ENCODE results near the gene RNU1-3.
"Not testable (repeated sequence)": the region's sequence is repeated elsewhere in the genome, so short reads cannot be mapped to it uniquely, and the experiment has no call there.

The RNU1-3 gene

GRCh38 chr1:16666502-16667413 is at the start of gene RNU1-3:
RNU1-3 (minus strand) TSS chr1:16666948.
- in situ Hi-C loops (cut with MboI; ENCODE audit: low sequenced_read_pairs), result not testable (repeated sequence)

DNA sequence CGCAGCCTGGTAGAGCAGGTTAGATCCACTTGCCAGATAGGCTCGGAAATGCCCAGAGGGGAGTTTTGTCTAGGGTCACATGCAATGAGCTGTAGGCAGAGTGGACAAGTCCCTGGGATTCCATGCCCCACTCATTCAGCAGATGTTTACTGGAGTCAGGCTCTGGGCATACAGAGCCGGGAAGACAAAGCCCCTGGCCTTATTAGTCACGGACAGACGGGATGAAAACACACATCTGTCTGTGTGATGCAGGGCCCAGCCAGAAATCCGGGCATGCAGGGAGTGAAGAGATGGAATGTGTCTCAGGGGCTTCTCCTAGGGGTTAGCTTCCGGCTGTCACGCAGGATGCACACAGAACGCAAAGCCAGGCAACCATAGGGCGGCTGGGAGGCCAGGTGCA is 46.7 kb upstream of the RNU1-3 start:
- in situ Hi-C loops (cut with MboI; ENCODE audit: low sequenced_read_pairs), result not testable (repeated sequence)

DNA sequence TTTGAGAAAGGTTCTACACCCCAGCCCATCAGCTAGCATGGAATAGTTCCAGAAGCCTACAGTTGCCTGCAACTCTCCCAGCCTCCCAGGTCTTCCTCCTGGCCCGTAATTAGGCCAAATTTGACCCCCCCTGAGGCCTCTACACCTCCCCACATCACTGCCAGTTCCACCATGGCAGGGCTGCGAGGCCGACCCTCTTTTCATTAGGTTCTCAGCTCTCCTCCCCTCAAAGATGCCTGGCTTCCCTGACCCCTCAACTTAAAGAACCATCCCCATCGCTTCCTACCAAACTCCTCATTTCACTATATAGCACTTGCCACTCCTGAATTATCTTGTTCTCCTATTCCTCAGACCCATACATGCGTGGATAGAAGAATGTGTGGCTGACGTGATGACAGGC is 46.2 kb upstream of the RNU1-3 start:
- in situ Hi-C loops (cut with MboI; ENCODE audit: low sequenced_read_pairs), result not testable (repeated sequence)

- in situ Hi-C loops (cut with MboI; ENCODE audit: low sequenced_read_pairs), result not testable (repeated sequence)
Measured at GRCh38 chr1:16712582-16712981, 45.8 kb upstream of the RNU1-3 start.

DNA sequence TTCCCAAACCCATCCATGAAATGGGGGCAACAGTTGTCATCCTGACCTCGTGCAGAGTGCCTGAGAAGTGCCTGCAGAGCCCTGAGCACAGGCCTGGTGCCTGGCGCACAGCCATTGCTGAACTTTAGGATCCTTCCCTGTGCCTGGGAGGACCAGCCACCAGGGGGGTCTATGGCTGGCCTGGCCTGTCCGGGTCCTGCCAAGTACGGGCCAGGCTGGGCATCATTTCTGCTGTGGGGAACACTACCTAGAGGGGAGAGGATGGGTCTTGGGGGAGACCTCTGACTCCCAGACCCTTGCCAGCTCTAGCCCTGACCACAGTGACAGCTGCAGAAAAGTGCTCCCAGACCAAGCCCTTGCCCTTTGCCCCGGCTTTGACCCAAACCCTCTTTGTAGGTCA is 45.4 kb upstream of the RNU1-3 start:
- in situ Hi-C loops (cut with MboI; ENCODE audit: low sequenced_read_pairs), result not testable (repeated sequence)

DNA sequence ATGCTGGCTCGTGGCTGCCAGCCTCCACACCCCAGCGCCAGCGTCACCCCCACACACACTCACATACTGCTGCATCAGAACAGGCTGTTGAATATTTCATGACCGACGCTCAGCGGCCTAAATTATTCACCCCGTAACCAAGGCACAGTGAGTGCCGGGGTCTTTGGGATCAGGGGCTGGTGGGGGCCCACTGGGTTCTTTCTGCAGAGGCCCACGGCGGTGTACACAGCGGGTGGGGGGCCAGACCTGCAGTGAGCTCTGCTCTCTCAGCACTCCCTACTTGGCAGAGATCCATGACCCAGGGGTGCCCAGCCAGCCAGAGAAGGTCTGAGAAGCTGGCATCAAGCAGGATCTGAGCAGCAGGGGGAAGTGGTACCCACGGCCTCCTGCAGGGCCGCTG is 43.9 kb upstream of the RNU1-3 start:
- in situ Hi-C loops (cut with MboI; ENCODE audit: low sequenced_read_pairs), result not testable (repeated sequence)

GRCh38 chr1:16709659-16710087 is 42.9 kb upstream of the RNU1-3 start:
- in situ Hi-C loops (cut with MboI; ENCODE audit: low sequenced_read_pairs), result not testable (repeated sequence)

DNA sequence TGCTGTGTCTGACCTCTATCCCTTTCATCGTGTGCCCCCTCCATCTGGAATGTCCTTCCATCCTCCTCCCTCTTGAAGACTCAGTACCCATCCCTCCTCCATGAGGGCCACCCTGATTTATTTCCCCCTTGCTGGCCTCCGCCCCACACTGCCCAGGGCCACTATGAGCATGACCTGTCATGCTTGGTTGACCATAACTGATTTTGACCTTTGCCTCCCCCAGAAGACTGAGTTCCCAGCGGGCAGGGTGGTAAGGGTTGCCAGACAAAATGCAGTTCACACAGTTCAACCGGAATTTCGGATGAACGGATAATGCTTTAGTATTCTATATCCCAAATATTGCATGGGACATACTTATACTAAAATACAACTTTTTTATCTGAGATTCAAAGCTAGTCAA is 42.0 kb upstream of the RNU1-3 start:
- in situ Hi-C loops (cut with MboI; ENCODE audit: low sequenced_read_pairs), result not testable (repeated sequence)

DNA sequence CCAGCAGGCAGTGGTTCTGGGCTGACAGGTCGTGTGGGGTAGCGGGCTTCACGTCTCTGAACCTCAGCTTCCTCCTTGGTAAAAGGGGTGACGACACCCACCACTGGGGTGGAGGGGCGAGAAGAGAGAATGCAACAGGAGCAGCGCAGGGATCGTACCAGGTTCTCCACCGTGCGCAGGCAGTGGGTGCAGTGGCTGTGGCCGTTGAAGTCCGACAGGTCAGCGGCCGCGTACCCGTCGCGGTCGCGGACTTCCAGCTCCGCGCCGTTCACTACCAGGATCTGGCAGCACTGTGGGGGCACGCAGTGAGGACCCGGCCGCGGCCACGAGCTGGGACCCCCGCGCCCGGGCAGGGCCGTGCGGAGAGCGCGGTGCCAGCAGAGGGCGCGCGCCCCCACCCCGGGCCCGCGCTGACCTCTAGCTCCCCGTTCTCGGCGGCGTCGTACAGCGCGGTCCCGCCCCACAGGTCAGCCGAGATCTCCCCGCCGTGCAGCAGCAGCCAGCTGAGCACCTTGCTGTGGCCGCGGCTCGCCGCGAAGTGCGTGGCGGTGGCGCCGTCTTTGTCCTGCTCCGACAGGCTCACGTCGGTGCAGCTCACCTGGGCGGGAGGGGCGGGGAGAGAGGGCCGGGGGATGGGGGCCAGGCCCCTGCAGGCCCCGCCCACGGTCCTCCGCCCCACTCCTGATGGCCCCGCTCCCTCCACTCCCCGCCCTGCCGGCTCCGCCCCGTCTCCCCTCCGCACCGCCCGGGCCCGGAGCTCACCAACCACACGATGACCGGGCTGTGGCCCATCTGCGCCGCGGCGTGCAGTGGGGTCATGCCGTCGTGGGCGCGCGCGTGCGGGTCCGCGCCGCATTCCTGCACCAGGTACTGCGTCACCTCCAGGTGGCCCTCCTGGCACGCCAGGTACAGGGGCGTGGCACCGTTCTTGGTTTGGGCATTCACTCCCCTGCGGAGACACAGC is 40.7 kb upstream of the RNU1-3 start:
- in situ Hi-C loops (cut with MboI; ENCODE audit: low sequenced_read_pairs), result not testable (repeated sequence)

DNA sequence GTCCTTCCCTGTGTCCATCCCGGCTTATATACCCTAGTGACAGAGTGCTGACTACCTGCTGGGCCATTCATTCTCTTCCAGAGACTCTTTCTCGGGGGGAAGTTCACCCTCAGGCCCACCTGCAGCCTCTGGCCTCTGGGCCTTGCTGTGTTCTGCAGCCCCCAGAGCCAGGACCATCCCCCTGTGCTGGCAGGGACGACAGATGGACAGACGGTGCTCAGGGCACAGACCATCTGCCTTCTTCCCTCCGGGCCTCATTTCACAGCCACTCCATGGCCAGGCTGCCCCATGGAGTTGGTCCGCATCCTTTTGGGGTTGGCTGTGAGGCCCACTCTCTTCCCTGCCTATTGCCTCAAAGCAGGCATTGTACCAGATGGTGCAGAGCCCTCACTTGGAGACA is 39.6 kb upstream of the RNU1-3 start:
- in situ Hi-C loops (cut with MboI; ENCODE audit: low sequenced_read_pairs), result not testable (repeated sequence)

DNA sequence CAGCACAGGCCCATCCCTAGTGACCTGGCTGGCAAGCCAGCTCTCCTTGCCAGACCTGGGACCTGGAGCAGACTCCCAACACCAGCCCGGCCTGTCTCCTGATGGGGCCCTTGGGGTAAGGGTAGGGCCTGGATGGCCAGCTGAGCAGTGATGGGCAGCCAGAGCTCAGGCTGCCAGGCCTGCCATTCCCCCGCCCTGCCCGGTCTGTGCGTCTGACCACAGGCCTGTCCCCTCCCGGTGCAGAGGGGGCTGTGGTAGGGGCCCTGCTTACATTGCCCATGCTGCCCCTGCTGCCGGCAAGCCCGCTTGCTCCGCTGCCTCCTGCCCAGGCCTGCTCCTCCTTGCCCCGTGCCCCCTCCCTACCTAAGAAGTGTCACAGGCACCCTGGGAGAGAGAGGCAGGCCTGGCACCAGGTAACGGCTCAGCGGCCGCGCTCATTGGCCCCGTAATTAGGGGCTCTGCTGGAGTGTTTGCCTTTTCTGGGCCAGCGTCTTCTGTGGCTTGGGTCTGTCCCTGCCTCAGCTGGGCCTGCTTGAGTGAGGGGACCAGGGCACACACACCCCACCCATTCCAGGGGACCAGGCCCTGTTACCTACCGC is 37.9 kb upstream of the RNU1-3 start:
- in situ Hi-C loops (cut with MboI; ENCODE audit: low sequenced_read_pairs), result not testable (repeated sequence)

DNA sequence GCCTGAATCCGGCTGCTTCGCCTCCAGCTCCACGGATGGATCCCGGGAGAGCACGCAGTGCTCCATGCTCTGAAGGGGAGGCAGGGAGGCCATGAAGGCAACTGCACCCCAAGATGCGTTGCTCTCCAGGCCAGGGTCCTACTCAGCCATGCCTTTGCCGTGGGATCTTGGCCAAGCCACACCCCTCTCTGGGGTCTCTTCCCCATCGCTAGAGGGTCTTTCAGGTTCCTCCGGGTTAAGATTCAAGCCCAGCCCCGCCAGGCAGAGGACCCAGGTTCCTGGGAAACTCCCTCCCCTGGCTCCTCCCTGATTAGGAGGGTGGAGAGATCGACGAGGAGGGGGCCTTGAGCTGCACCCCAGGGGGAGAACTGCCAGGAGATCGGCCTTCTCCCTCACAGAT is 37.3 kb upstream of the RNU1-3 start:
- in situ Hi-C loops (cut with MboI; ENCODE audit: low sequenced_read_pairs), result not testable (repeated sequence)

- in situ Hi-C loops (cut with MboI; ENCODE audit: low sequenced_read_pairs), result not testable (repeated sequence)
Measured at GRCh38 chr1:16703602-16704001, 36.9 kb upstream of the RNU1-3 start.

DNA sequence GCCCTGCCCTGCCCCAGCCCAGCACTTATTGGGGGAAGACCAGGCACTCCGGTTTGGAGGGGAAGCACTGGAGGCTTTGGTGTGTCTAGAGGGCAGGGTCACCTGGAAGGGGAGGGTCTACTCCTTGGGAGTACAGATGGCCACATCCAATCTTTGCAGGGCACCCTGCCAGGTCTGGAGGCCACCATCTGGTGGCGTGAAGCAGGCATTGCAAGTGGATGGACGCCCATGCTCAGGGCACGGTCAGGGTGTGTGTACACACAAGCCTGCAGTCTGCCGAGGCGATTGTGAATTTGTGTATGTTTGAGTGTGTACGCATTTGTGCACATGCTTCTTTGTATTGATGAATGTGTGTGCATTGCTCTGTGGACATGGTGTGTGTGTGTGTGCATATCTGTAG is 36.4 kb upstream of the RNU1-3 start:
- in situ Hi-C loops (cut with MboI; ENCODE audit: low sequenced_read_pairs), result not testable (repeated sequence)

DNA sequence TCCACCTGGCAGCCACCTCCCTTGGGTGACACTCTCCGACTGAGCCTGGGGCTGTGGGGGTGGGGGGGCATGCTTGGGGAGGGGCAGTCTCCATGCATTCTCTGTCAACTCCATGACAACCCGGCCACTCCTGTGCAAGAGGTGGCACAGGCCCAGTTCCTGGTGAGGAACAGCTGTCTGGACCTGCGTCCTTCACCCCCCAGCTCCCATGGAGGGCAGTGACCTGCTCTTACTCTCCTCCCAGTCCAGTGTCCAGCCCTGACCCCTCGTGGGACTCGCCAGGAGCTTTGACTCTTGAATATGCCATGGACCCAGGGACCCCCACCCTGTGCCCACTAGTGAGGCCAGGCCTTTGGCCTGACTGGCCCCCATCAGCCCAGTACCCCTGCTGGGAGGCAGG is 35.5 kb upstream of the RNU1-3 start:
- in situ Hi-C loops (cut with MboI; ENCODE audit: low sequenced_read_pairs), result not testable (repeated sequence)

DNA sequence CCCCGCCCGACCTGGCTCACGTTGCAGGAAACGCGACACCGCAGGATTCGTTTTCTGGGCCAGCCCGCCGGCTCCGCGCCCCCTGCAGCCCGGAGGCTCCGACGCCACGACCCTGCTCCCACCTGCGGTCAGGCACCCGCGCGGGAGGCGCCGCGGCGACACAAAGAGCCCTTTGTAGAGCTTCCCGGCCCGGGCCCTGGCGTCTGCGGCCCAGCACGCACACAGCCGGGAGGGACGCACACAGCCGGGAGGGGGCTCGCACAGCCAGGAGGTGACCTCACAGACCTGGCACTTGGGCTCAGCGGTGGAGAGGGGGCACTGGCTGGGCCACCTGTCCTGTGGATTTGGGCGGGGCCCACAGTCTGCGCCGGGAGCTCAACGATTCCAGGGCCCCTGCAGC is 34.4 kb upstream of the RNU1-3 start:
- in situ Hi-C loops (cut with MboI; ENCODE audit: low sequenced_read_pairs), result not testable (repeated sequence)

DNA sequence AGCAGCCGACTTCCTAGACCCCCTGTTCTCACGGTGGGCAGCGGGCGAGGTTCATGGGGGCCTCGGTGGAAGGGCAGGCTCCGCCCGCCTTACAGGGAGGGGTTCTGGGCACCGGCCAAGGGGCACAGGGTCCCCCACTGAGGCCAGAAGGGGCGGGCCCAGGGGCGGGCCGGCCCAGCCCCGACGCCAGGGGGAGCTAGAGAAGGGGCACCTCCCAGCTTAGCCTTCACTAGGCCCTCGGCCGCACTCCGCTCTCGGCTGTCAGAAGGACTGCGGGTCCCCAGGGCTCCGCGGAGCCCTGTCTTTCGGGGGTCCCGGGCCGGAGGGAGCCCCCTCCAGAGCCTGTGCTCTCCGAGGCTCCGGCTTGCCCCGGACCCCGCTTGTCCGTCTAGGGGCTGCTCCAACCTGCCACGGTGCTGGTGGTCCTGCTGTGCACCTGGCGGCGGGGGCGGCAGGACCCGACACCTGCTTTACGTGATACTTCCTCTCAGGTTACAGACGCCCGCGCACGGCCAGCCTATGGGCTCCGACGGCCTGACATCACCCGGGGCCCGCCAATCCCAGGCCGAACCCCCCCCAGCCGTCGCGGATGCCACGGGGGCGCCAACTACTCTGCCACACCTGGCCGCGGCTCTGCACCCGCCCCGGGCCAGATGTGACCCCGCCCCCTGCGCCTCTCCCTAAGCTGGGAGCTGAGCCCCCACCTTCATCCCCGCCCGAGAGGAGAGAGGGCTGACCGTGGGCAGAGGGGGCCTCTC is 33.6 kb upstream of the RNU1-3 start:
- in situ Hi-C loops (cut with MboI; ENCODE audit: low sequenced_read_pairs), result not testable (repeated sequence)

- in situ Hi-C loops (cut with MboI; ENCODE audit: low sequenced_read_pairs), result not testable (repeated sequence)
Measured at GRCh38 chr1:16699440-16699839, 32.7 kb upstream of the RNU1-3 start.

- in situ Hi-C loops (cut with MboI; ENCODE audit: low sequenced_read_pairs), result not testable (repeated sequence)
Measured at GRCh38 chr1:16697152-16697551, 30.4 kb upstream of the RNU1-3 start.

GRCh38 chr1:16696507-16697150 is 29.9 kb upstream of the RNU1-3 start:
- in situ Hi-C loops (cut with MboI; ENCODE audit: low sequenced_read_pairs), result not testable (repeated sequence)
